ENCODE measurements around the gene PCSK9.

The PCSK9 gene

GRCh38 chr1:54997711-54997986, 41.7 kb upstream of the PCSK9 start:
- H3K27me3 ChIP-seq (ENCODE audit: control insufficient read depth, insufficient read depth, low read length): peaks cover 64% of the 10 kb centered on the region
- no peaks in the 10 kb centered on the region for H3K9me3 ChIP-seq (ENCODE audit: control insufficient read depth, insufficient read depth, low read length)
- H3K4me1 ChIP-seq (ENCODE audit: control insufficient read depth, insufficient read depth, low read length): peaks cover 11% of the 10 kb centered on the region

GRCh38 chr1:54998100-54998499, 41.2 kb upstream of the PCSK9 start:
- Histone ChIP-seq H3K36me3 (ENCODE audit: control insufficient read depth, insufficient read depth, low read length) (no peaks in the 10 kb centered on the region), H3K27me3 (ENCODE audit: control insufficient read depth, insufficient read depth, low read length) (peaks cover 67% of the 10 kb centered on the region), H3K4me1 (ENCODE audit: control insufficient read depth, insufficient read depth, low read length) (peaks cover 11% of the 10 kb centered on the region), H3K9me3 (ENCODE audit: control insufficient read depth, insufficient read depth, low read length) (no peaks in the 10 kb centered on the region), H3K4me3 (ENCODE audit: low read depth, low read length) (no peak overlapping the region), H3K9ac (ENCODE audit: low read depth, low read length) (no peak overlapping the region)

More at GRCh38 chr1:54997711-54997986, 41.7 kb upstream of the PCSK9 start:
- no peak overlapping the region for H3K9ac ChIP-seq (ENCODE audit: low read depth, low read length)
- H3K36me3 ChIP-seq (ENCODE audit: control insufficient read depth, insufficient read depth, low read length): no peaks in the 10 kb centered on the region
- peak overlapping the region; percentile 54 for H3K4me3 ChIP-seq (ENCODE audit: low read depth, low read length)

GRCh38 chr1:54998677-54999076, 40.7 kb upstream of the PCSK9 start, which contains the start of gene BSND:
TSS of gene BSND (plus strand) at chr1:54998933. CDS start at chr1:54999187, 254 bp downstream.
- Histone ChIP-seq H3K9me3 (ENCODE audit: control insufficient read depth, insufficient read depth, low read length) (no peaks in the 10 kb centered on the region), H3K9ac (ENCODE audit: low read depth, low read length) (no peak within 1 kb of the TSS), H3K27me3 (ENCODE audit: control insufficient read depth, insufficient read depth, low read length) (peaks cover 67% of the 10 kb centered on the region), H3K4me1 (ENCODE audit: control insufficient read depth, insufficient read depth, low read length) (peaks cover 11% of the 10 kb centered on the region), H3K36me3 (ENCODE audit: control insufficient read depth, insufficient read depth, low read length) (no peaks in the 10 kb centered on the region), H3K4me3 (ENCODE audit: low read depth, low read length) (no peak within 1 kb of the TSS)

- Histone ChIP-seq H3K4me3 (ENCODE audit: low read depth, low read length) (no peak overlapping the region), H3K4me1 (ENCODE audit: control insufficient read depth, insufficient read depth, low read length) (peaks cover 5% of the 10 kb centered on the region), H3K9me3 (ENCODE audit: control insufficient read depth, insufficient read depth, low read length) (no peaks in the 10 kb centered on the region), H3K9ac (ENCODE audit: low read depth, low read length) (no peak overlapping the region), H3K27me3 (ENCODE audit: control insufficient read depth, insufficient read depth, low read length) (peaks cover 63% of the 10 kb centered on the region), H3K36me3 (ENCODE audit: control insufficient read depth, insufficient read depth, low read length) (no peaks in the 10 kb centered on the region)
Observed at GRCh38 chr1:55000110-55001085, 39.0 kb upstream of the PCSK9 start.

DNA sequence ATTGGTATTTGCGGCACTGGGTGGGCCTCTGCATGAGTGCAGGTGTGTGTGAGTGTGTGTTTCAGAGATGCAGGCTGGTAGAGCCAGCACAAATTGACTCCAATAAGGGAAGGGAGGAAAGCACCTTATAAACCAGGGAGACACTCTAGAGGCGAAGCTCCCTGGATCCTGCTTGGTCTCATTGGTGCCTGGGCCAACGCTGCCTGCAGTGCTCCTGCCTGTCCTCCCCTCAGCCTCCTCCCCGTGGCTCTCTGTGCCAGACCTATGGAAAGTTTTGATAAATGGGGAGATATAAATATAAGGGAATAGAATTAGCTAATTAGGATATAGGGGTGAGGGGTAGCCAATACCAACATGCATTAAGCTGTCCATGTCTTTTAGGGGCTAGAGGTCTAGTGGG, 38.0 kb upstream of the PCSK9 start:
- Histone ChIP-seq H3K4me3 (ENCODE audit: low read depth, low read length) (no peak overlapping the region), H3K27me3 (ENCODE audit: control insufficient read depth, insufficient read depth, low read length) (peaks cover 59% of the 10 kb centered on the region), H3K36me3 (ENCODE audit: control insufficient read depth, insufficient read depth, low read length) (no peaks in the 10 kb centered on the region), H3K9me3 (ENCODE audit: control insufficient read depth, insufficient read depth, low read length) (no peaks in the 10 kb centered on the region), H3K9ac (ENCODE audit: low read depth, low read length) (no peak overlapping the region), H3K4me1 (ENCODE audit: control insufficient read depth, insufficient read depth, low read length) (peaks cover 5% of the 10 kb centered on the region)

DNA sequence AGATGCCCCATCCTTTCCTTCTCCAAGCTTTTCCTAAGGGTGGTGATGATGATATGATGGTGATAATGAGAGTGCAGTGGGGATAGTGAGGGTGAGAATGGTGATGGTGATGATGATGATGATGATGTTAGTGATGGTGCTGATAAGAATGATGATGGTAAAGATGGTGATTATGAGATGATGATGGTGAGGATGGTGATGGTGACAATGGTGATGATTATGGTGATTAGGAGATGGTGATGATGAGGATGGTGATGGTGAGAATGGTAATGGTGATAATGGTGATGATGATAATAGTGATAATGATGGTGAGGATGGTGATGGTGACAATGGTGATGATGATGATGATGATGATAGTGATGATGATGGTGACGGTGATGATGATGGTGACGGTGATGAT, 36.7 kb upstream of the PCSK9 start:
- Histone ChIP-seq H3K9me3 (ENCODE audit: control insufficient read depth, insufficient read depth, low read length) (no peaks in the 10 kb centered on the region), H3K36me3 (ENCODE audit: control insufficient read depth, insufficient read depth, low read length) (no peaks in the 10 kb centered on the region), H3K4me3 (ENCODE audit: low read depth, low read length) (no peak overlapping the region), H3K27me3 (ENCODE audit: control insufficient read depth, insufficient read depth, low read length) (peaks cover 49% of the 10 kb centered on the region), H3K4me1 (ENCODE audit: control insufficient read depth, insufficient read depth, low read length) (peaks cover 2% of the 10 kb centered on the region), H3K9ac (ENCODE audit: low read depth, low read length) (no peak overlapping the region)

GRCh38 chr1:55005351-55006140, 33.8 kb upstream of the PCSK9 start:
- no peak overlapping the region for H3K4me3 ChIP-seq (ENCODE audit: low read depth, low read length)
- H3K9ac ChIP-seq (ENCODE audit: low read depth, low read length): no peak overlapping the region
- H3K36me3 ChIP-seq (ENCODE audit: control insufficient read depth, insufficient read depth, low read length): peaks cover 4% of the 10 kb centered on the region
- H3K4me1 ChIP-seq (ENCODE audit: control insufficient read depth, insufficient read depth, low read length): peaks cover 2% of the 10 kb centered on the region
- H3K9me3 ChIP-seq (ENCODE audit: control insufficient read depth, insufficient read depth, low read length): peaks cover 5% of the 10 kb centered on the region
- peaks cover 24% of the 10 kb centered on the region for H3K27me3 ChIP-seq (ENCODE audit: control insufficient read depth, insufficient read depth, low read length)

GRCh38 chr1:55006931-55007330, 32.4 kb upstream of the PCSK9 start:
- Histone ChIP-seq H3K4me1 (ENCODE audit: control insufficient read depth, insufficient read depth, low read length) (peaks cover 10% of the 10 kb centered on the region), H3K27me3 (ENCODE audit: control insufficient read depth, insufficient read depth, low read length) (peaks cover 11% of the 10 kb centered on the region), H3K9ac (ENCODE audit: low read depth, low read length) (no peak overlapping the region), H3K36me3 (ENCODE audit: control insufficient read depth, insufficient read depth, low read length) (peaks cover 4% of the 10 kb centered on the region), H3K4me3 (ENCODE audit: low read depth, low read length) (no peak overlapping the region), H3K9me3 (ENCODE audit: control insufficient read depth, insufficient read depth, low read length) (peaks cover 5% of the 10 kb centered on the region)

DNA sequence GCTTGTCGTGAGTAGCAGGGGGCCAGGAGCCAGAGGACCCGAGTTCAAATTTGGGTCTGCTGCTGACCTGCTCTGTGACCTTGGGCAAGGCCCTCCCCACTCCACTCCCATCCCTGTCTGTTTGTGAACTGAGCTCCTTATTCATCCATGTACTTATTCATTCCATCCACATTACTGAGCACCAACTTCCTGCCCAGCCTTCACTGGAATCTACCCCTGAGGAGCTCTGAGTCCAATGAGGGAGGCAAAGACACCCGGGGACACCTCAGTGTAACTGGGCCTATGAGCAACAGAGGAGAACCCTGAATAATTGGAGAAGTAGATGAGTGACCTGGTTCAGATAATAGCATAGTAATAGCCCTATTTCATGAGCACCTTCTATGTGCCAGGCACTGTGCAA, 31.7 kb upstream of the PCSK9 start:
- Histone ChIP-seq H3K4me3 (ENCODE audit: low read depth, low read length) (no peak overlapping the region), H3K36me3 (ENCODE audit: control insufficient read depth, insufficient read depth, low read length) (peaks cover 4% of the 10 kb centered on the region), H3K9ac (ENCODE audit: low read depth, low read length) (no peak overlapping the region), H3K9me3 (ENCODE audit: control insufficient read depth, insufficient read depth, low read length) (peaks cover 5% of the 10 kb centered on the region), H3K27me3 (ENCODE audit: control insufficient read depth, insufficient read depth, low read length) (peaks cover 4% of the 10 kb centered on the region), H3K4me1 (ENCODE audit: control insufficient read depth, insufficient read depth, low read length) (peaks cover 10% of the 10 kb centered on the region)

DNA sequence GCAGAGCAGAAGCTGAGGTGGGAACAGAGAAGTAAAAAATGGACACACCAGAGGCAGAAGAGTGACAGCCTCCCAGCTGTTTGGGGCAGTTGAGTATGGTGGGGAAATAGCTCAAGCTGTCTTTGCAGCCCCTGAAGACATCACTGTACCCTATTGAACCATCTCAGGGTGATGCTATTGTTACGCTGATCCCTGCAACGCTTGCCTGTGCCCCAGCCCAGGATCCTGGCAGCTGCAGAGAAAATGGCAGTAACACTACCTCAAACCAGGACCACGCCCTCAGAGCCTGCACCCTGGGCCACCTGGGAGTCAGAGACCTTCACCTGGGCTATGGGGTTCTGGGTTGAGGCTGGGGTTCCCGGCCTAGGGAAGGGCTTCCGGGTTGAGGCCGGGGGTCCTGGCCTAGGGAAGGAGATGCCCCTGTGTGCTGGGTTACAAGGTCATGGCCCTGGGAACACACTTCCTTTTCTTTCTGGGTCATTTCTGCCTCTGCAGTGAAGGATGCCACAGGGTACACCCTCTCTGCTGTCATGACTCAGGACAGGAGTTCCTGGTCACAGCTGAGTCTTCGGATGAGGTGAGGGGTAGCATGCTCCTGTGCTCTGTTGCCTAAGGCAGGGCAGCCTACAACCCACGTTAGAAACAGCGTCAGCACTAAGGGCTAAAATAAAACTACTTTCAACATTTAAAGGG, 29.0 kb upstream of the PCSK9 start:
- Histone ChIP-seq H3K9me3 (ENCODE audit: control insufficient read depth, insufficient read depth, low read length) (peaks cover 5% of the 10 kb centered on the region), H3K36me3 (ENCODE audit: control insufficient read depth, insufficient read depth, low read length) (peaks cover 4% of the 10 kb centered on the region), H3K9ac (ENCODE audit: low read depth, low read length) (peak overlapping the region; percentile 3), H3K27me3 (ENCODE audit: control insufficient read depth, insufficient read depth, low read length) (no peaks in the 10 kb centered on the region), H3K4me3 (ENCODE audit: low read depth, low read length) (no peak overlapping the region), H3K4me1 (ENCODE audit: control insufficient read depth, insufficient read depth, low read length) (peaks cover 10% of the 10 kb centered on the region)

GRCh38 chr1:55010887-55011217, 28.5 kb upstream of the PCSK9 start:
- peak overlapping the region; percentile 3 for H3K9ac ChIP-seq (ENCODE audit: low read depth, low read length)
- H3K4me3 ChIP-seq (ENCODE audit: low read depth, low read length): no peak overlapping the region
- peaks cover 5% of the 10 kb centered on the region for H3K9me3 ChIP-seq (ENCODE audit: control insufficient read depth, insufficient read depth, low read length)
- H3K4me1 ChIP-seq (ENCODE audit: control insufficient read depth, insufficient read depth, low read length): peaks cover 10% of the 10 kb centered on the region
- H3K36me3 ChIP-seq (ENCODE audit: control insufficient read depth, insufficient read depth, low read length): peaks cover 4% of the 10 kb centered on the region
- no peaks in the 10 kb centered on the region for H3K27me3 ChIP-seq (ENCODE audit: control insufficient read depth, insufficient read depth, low read length)

Data from iPS-15b (cell line).